KG1 (cell line): ENCODE measurements around the gene USP20.

Experiments
- DNase-seq: peaks from one replicate; lab custom pipeline; 2025; lab: John Stamatoyannopoulos, UW

The USP20 gene

DNA sequence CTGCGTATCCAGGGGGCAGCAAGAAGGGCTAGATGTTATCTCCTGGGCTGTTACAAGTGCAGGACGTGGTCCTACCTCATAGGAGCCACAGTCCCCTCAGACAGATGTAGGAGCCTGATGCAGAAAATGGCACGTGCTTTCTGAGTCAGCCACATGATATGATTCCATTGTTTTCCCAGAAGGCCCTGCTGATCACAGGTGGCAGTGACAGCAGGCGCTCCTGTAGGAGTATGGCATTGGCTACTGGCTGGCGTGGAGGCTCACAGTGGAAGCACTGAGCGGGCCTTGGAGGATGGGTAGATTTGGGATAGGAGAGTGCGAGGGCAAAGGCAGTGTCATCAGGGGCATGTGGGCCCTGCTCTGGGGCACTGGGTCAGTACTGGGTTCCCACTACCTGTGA, 21.9 kb downstream of the USP20 start:
- no peak for DNase-seq

DNA sequence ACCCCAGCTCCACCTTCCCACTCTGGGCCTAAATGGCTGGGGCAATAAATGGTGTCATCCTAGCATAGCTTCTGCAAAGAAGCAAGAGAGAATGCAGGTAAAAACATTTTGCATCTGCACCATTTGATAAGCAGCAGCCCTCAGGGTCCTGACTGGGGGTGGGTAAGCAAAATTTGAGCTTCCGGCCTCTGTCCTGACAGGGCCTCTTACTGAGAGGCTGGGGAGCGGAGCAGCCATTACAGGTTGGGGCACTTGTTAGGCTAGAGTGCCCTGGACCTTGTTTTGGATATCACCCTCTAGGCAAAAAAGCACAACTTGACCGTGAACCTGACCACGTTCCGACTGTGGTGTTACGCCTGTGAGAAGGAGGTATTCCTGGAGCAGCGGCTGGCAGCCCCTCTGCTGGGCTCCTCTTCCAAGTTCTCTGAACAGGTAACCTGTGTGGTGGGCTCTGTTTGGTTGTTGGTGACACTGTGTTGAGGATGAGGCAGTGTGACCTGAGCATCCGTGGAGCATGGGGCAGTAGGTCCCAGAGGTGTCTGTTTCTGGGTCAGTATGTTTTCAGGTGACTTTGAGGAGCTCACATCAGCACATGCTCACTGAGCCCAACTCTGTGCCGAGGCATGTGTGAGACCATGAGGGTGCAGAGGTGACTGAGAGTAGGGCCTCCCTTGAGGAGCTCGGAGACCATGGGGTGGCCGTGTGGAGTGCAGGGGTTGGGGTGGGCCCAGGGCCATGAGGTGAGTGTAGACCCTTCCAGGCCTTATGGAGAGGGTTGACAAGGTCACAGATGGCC, 23.1 kb downstream of the USP20 start:
- DNase-seq = no peak

DNA sequence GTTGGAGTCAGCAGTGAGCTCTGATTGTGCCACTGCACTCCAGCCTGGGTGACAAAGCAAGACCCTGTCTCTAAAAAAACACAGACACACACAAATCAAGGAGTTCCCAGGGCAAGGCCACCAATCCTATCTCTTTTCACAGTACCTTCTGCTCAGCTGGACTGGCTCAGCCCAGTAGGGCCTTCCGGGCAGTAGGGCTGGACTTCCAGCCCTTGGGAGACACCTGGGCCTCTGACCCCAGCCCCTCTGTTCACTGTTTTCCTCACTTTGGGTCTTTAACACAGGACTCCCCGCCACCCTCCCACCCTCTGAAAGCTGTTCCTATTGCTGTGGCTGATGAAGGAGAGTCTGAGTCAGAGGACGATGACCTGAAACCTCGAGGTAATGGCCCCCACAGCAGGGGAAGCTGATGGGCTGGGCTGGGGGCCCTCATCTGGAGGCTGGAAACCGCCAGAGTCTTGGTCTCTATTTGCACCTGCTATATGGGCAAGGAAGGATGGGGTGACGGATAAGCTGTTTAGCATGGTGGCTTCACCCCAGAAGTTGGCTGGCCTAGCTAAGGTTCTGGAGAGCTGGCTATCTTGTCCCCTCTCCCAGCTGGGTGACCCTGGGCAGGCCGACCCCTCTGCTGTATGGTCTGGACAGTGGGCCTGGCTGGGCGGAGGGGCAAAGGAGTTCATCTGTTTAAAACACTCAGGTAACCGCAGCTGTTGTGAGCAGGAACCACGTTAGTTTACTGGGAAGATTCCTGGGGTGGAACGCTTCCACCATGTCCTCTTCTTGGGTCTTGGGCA, 25.6 kb downstream of the USP20 start:
- no peak for DNase-seq

DNA sequence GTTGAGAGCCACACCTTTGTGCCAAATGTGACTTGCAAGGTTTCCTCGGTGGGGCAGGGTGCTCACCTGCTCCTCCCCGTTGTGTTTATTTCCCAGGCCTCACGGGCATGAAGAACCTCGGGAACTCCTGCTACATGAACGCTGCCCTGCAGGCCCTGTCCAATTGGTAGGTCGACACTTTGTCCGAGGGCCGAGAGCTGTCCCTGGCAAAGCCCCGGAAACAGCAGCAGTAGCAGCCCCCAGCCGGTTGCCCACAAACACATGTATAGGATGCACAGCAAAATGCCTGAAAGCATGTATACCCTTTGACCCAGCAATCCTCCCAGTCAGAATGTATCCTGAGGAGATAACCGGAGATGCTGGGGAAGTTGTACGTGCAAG, 26.2 kb downstream of the USP20 start:
- no peak for DNase-seq

DNA sequence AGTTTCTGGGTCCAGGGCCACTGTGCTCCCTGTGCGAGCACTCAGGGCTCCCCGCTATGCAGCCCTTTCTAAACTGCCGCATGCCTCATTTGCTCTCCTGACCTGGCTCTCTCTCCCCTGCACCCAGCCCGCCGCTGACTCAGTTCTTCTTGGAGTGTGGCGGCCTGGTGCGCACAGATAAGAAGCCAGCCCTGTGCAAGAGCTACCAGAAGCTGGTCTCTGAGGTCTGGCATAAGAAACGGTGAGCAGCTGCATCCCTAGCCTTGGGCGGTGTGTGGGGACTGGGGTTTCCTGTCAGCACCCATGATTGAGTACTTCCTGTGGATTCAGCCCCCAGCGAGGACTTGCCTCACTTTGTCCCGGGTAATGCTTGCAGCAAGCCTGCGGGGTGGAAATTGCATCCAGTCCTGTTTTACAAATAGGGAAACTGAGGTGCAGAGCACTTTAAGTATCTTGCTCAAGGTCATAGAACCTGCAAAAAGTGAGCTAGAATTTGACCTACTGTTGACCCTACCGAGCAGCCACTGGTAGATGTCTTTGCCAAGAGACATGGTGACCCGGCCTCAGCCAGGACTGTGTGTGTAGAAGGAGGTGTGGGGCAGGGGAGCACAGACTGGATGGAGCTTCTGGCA, 27.9 kb downstream of the USP20 start:
- peak; percentile 90 for DNase-seq

DNA sequence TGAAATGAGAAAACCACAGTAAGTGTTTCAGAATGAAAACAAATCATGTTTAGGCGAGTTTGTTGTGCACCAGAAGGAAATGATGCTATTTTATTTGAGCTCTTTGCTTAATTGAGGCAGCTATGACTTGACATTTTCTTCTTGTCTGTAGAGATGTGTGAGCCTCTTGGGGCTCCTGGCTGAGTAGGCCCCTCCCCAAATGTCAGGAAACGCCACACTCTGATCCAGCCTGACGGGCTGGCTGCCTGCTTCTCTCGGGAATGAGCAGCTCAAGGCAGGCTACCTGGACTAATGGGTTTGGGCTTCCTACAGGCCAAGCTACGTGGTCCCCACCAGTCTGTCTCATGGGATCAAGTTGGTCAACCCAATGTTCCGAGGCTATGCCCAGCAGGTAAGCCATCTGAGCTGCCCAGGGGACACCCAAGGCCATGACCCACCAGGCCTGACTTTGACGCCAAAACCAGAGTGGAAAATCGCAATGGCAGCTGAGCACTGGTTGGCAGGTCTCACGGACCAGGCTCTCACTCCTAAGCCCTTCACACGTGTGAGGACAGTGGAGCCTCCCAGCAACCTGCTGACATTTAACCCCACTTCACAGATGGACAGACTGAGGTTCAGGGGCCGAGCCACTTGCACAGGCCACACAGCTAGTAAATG, 29.9 kb downstream of the USP20 start:
- DNase-seq = no peak

DNA sequence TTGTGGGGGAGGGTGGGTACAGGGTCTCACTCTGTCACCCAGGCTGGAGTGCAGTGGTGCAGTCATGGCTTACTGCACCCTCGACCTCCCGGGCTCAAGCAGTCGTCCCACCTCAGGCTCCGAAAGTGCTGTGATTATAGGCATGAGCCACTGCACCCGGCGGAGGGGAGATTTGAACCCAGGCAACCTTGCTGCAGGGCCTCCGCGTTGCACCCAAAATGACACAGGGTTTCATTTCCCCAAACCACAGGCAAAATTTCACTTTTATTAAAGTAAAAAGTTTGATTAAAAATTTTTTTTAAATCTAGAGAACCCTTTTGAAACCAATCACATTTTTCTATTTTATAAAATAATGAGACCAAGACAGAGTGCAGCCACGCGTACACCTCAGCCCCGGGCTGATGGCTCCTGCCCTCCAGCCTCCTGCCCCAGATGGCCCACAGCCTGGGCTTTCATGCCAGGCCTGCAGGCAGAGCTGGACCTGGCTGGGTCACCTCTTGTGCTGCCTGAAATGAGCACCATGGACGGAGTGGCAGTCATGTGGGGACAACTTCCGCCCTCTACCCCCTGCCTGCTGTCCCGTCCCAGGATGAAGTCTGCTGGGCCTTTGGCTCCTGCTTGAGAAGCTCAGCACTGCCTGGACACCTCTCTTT, 30.5 kb downstream of the USP20 start:
- no peak for DNase-seq

DNA sequence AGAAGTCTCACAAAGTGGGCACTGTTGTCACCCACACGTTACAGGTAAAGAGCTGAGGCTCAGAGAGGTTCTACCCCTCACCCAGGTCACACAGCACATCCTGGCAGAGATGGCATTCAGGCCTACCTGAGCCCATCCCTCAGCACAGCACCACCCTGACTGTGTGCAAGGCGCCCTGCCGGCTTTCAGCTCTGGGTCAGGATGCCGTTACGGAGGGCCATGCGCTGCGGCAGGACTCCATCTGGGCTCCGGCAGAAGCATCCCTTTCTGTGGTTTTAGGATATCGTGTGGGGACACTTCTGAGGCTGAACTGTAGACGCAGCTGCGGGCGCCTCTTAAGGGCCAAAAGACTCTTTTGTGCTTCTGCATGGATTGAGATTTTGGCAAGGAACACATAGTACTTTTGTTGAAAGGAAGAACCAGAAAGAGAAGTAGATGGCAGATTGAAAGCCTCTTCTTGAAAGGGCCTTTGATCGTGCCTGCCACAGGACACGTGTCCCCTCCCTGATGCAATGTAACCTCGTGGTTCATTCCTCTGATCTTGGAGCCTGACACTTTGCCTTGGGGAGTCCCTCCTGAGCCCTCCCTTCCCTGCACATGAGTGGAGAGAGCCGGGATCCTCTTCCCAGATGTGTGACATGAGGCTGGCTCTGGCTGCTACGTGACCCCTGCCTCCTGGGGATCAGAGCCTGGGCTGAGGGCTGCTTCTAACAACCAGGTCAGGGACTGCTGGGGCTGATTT, 31.3 kb downstream of the USP20 start:
- no peak for DNase-seq

DNA sequence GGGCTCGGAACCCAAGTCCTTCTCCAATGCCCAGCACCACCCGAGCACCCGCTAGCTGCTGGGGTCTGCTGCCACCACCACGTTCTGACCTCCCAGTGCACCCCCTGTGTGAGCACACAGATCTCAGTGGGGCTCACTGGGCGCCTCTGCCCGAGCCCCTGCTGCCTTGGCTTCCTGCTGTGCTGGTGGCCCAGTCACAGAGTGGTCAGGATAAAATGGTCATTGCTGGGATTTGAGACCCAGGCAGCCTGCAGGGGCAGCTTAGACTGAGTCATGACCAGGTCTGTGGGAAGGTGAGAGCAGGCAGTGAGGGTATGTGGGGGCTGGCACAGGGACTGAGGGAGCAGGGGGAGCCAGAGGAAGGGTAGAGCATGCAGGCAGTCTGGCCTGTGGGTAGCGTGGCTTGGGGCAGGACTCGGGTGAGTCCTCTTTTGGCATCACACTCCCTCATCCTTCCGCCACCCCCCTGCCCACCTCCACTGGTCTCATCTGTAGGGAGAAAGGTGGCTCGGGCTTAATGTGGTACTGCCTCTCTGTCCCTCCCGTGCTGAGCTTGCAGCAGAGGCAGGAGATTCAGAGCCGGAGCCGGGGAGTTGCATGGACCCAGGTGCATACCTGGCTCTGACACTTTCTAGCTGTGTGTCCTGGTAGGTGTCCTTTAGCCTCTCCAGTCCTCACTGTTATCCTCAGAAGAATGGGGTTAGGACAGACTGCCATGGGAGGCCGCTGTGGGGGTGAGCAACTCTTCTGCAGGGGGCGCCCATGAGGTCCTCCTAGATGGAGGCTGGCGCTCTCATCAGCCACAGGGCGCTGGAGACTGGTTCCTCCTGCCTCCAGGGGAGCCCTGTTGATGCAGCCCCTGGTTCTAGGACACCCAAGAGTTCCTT, 32.1 kb downstream of the USP20 start:
- no peak for DNase-seq

DNA sequence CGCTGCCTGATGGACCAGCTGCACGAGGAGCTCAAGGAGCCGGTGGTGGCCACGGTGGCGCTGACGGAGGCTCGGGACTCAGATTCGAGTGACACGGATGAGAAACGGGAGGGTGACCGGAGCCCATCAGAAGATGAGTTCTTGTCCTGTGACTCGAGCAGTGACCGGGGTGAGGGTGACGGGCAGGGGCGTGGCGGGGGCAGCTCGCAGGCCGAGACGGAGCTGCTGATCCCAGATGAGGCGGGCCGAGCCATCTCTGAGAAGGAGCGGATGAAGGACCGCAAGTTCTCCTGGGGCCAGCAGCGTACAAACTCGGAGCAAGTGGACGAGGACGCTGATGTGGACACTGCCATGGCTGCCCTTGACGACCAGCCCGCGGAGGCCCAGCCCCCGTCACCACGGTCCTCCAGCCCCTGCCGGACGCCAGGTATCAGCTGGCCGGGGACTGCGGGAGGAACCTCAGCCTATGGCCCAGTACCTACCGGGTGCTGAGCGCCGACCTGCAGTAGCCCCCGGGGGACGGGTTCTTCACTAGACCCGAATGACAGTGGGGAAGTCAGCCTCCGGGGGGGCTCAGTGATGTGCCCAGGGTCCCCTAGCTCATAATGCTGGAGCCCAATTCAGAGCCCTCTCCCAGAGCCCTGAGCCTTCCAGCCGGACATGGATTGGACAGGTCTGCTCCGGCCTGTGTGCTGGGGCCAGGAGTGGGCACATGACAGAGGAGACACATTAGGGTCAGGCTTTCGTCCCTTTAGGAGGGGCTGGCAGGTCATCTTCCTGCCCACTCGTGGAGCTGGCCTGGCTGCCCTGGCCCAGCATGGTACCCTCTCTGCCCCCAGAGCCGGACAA, 33.0 kb downstream of the USP20 start:
- DNase-seq = no peak

DNA sequence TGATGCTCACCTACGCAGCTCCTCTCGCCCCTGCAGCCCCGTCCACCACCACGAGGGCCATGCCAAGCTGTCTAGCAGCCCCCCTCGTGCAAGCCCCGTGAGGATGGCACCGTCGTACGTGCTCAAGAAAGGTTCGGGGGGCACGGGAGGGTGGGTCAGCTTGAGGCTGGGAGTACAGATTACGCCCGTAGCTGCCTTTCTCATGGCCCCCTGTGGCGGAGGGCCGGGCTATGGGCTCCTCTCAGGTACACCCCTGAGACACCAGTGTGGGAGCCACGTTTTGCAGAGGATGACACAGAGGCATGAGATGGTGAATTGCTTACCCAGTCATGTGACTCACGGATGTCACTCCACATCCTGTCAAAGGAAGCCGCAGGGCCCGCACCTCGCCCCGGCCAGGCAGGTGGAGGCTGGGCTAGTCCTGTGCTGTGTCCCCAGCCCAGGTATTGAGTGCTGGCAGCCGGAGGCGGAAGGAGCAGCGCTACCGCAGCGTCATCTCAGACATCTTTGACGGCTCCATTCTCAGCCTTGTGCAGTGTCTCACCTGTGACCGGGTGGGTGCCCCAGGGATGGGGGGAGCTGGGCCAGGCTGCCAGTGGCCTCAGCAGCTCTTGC, 33.7 kb downstream of the USP20 start:
- no peak for DNase-seq

DNA sequence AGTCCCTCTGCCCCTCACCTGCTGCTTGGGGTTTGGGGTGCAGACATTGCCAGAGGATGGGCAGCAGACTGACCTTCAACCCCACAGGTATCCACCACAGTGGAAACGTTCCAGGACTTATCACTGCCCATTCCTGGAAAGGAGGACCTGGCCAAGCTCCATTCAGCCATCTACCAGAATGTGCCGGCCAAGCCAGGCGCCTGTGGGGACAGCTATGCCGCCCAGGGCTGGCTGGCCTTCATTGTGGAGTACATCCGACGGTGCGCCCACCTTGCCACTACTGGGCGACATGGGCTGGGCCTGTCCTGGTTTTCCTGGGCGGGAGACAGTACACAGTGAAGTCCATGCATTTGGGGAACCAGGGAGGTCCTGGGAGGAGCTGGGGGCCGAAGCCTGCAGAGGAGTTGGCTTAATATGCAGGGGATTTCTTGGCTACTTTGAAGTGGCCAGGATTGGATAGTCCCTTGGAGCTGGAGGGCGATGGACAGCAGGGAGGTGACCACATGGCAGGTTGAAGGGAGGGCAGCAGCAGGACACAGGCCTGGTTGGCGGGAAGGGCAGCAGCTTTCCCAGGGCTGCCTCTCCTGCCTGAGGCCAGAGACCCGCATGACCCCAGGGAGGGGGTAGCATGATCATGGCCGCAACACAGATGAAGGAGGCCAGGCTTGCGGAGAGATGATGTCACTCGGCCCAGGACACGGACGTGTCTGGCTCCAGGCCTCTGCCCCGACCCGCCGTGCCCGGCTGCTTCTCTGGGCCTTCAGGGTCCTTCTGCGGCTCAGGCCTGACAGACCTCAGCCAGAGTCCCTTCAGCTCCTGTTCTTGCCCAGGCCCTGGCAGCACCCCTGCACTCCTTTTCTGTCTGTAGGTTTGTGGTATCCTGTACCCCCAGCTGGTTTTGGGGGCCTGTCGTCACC, 34.6 kb downstream of the USP20 start:
- DNase-seq = no peak

DNA sequence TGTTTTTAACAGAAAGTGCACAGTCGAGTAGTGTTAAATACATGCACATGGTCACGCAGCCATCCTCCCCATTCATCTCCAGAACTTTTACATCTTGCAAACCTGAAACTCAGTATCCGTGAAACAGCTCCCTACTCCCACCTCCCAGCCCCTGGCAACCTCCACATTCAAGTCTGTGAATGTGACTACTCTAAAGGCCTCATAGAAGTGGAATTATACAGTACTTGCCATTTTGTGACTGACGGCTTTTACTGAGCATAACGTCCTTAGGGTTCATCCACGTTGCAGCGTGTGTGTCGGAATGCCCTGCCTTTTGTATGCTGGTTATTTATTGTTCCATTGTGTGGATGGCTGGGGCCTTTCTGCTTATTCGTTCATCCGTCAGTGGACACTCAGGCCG, 35.8 kb downstream of the USP20 start:
- no peak for DNase-seq

DNA sequence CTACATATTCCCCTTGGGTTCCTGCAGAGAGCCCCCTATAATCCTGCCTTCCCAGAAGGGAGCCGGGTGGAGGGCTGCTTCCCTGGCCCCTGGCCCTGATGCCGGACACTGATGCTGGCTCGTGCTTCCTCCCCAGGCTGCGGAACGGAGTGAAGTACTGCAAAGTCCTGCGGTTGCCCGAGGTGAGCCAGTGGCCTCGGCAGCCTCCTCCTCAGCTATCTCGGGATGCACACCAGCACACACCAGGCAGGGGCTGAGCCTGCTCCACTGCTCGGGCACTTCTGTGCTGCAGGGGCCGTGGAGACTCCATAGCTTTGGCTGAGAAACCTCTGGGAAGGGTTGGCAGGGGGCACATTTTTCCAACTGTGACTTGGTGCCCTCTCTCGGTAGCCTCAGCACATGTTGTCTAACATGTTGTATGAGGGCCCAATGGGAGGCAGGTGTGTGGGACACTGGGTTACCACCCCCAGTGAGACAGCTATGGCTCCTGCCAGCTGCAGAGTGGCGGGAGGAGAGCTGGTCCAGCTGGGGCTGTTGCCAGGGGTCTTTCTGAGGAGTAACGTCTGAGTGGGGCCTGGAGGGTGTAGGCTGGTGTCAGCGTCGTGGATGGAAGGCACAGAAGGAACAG, 38.4 kb downstream of the USP20 start:
- DNase-seq = no peak

DNA sequence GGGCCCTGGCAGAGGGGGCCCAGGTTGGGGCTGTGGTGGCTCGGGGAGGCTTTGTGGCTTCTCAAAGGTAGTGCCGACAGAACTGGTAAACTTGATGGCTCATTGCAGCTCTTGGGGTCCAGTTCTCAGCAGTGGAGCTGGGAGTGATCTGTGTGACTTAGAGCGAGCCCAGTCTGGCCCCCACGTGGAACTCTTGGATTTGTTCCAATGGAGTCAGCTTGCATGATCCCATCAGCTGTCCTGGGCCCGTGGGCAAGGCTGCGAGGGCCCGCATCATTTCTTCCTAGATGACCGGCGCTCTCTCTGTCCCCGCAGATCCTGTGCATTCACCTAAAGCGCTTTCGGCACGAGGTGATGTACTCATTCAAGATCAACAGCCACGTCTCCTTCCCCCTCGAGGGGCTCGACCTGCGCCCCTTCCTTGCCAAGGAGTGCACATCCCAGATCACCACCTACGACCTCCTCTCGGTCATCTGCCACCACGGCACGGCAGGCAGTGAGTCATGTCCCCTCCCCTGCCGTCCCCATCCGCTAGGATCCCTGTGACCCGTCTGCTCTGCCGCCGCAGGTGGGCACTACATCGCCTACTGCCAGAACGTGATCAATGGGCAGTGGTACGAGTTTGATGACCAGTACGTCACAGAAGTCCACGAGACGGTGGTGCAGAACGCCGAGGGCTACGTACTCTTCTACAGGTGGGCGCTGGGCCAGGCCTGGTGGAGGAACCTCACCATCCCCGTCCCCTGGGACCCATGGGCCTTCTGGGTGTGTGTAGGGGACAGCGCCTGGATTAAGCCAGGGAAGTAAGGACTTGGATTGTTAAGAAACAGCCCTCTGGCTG, 39.2 kb downstream of the USP20 start:
- no peak for DNase-seq

DNA sequence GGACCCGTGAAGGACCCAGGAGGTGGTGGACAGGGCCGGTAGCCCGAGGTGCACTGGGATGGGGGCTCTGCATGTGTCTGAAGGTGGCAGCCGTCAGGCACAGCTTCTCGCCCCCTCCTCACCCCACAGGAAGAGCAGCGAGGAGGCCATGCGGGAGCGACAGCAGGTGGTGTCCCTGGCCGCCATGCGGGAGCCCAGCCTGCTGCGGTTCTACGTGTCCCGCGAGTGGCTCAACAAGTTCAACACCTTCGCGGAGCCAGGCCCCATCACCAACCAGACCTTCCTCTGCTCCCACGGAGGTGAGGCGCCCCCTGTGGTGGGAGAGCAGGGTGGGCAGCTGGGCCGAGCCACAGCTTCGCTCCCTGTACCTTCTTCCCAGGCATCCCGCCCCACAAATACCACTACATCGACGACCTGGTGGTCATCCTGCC, 39.9 kb downstream of the USP20 start:
- no peak for DNase-seq
